DMS 273 (cell line): ENCODE data around the gene IL7R.

Source experiments
- DNase-seq: peaks from one replicate; lab custom pipeline; 2025; ENCODE audit not compliant: unreplicated experiment; lab: John Stamatoyannopoulos, UW

IL7R gene

DNA sequence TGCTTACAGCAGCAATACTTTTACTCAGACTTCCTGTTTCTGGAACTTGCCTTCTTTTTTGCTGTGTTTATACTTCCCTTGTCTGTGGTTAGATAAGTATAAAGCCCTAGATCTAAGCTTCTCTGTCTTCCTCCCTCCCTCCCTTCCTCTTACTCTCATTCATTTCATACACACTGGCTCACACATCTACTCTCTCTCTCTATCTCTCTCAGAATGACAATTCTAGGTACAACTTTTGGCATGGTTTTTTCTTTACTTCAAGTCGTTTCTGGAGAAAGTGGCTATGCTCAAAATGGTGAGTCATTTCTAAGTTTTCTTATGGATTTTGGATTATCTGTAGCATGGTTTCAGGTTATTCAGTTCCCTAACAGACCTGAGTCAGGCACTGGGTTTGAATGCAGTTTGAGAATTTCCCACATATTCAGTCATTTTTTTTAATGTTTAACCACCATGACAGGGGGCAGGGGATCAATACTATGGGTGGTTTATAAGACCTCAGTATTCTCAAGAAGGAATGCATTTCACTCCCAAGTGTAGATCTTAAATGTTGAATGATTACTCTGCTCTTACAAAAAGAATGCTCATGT is at the start of gene IL7R:
Gene IL7R (plus strand): TSS at position 127 of the 587 bp plus-strand sequence. CDS start 87 bp downstream, at position 214.
- DNase-seq = no peak

DNA sequence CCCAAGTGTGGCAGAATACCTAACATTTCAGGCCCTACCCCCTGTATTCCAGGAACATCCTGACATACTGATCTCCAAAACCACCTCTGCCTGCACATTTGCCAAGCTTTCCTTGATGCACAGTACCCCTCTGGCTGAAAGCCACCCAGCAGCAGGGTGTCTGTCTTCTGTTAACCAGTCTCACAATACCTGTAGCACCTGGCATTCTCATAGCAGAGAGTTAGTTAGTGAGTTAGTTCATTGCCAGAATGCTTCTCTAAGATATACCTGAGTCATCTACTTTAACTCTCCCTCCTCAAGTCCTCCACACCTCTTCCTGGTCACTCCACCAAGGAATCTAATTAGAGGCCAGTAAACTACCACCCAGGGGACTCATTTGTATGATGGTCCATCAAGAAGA is 46.1 kb upstream of the IL7R start:
- no peak for DNase-seq

DNA sequence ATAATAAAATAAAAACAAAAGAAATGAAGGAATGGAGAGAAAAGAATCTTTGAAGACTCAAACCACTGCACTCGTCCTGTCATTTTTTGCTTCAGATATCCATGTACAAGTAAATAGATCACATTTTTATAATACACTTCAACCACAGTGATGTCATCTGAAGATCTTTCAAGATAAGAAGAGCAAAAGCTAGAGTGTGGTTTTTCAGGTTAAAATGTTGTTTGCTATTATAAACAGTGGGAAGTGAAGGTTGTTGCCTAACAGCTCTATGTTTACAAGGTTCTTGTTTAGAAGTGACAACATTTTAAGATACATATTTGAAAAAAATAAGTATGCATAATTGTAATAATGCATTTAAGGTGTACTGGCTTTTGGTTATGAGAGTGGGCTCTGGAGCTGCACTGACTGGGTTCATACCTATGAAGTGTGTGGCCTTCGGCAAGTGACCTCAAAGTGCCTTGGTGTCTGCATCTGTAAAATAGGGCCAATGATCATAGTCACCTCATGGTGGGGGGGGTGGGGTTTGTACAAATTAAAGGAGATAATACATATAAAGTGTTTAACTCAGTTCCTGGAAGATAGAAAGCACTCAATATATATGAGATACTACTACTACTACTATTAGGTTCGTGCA is 45.5 kb upstream of the IL7R start:
- DNase-seq = no peak

- no peak for DNase-seq
These were observed 43.2 kb upstream of the IL7R start for GRCh38 chr5:35813521-35813920.

DNA sequence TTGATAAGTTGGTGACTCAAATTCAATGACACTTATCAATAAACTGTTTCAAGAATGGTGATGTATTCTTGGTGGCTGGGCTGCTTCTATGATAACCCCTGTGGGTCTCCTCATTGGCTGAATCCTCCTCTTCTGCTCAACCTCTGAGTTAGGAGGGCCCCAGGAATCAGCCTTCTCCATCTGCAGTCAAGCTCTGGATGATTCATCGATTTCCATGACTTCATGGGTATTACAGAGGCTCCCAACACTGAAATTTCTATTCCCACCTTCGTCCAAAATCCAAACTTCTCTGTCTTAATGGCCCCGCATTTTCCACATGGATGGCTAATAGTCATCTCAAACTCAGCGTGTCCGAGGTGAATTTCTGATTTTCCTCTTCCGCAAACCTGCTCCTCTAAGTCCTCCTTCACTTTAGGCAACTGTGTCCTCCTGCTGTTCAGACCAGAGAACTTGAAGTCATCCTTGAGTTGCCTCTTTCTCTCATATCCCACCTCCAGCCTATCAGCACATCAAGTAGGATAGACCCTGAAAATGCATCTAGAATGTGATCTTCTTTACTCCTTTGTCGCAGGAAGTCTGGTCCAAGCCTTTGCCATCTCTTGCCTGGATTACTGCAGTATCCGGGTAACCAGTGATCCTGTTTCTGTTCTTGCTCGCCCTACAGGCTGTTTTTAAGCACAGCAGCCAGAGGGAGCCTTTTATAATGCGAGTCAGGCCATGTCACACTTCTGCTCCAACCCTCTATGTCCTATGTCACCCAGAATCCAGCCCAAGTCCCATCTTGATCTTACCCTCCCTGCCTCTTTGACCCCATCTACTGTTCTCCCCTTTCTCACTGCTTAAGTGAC is 41.4 kb upstream of the IL7R start:
- peak; percentile 39 for DNase-seq

DNA sequence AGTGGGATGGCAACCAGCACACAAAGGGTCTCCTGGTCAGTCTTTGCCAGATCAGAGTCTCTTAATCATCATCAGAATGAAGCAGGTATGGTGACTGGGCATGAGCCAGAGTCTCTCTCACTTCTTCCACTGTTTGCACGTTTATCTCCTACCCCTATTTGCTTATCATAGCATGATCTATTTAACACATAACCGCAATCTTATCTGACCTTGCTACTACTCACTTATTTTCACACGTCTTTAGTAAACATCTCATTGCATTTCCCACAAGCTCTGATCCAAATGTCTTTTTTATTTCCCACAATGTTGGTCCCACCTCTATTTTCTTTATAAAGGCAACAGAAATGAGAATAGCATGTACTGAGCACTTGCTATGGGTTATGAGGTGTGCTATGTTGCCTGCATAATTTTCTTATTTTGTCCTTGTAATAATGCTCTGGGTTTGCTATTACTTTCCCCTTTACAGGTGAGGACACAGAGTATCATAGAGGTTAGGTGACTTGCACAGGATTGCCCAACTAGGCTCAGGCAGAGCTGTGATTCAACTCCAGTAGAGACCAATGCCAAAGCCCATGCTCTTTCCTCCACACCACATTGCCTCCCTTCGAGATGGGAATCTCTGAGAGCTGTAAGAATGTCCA is 39.7 kb upstream of the IL7R start:
- DNase-seq = no peak

DNA sequence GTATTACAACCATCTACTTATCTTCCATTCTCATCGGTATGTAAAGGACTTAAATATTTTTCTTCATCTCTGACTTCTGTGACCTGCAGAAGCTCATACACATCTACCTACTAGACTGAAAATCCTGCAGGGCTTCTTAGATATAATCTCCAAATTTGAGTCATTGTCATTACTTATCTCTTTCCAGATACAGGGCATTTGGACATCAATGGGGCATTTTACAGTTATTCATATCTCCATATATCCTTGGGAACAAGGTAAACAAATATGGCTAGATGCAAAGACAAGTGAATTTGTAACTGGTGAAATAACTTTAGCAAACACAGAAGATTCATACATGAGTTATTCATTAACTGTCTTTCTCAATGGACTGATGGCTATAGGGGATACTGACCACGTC is 37.7 kb upstream of the IL7R start:
- no peak for DNase-seq

DNA sequence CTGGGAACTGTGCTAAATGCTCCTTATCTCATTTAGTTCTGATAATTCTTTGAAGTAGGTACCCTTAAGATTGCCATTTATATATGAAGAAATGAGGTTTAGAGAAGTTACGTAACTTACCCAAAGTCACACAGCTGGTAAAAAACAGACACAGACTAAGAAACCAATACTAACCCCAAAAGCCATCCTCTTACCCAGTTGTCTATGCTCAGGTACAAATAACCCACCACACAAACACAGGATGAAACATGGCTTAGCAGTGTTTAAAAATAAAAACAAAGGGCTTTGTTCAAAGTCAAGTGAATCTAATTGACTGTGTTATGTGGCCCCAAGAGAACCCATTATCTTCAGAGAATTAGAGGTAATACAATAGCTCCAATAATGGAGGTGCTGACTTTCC is 37.0 kb upstream of the IL7R start:
- DNase-seq = no peak

DNA sequence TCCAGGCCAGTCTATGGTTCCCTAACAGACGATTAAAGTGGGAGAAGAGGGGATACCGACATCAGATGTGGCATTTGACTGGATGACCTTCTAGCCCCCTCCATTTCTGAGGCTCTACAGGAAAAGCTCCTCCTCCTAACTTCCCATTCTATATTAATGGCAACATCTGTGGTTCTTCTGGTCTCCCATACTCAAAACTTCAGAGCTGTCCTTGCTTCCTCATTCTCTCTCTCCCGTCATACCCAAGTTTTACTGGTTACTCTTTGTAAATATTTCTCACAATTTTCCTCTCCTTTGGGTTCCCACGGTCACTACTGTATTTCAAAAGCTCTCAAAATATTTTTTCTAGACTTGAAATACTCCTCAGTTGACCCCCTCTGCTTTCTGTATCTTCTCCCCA is 36.0 kb upstream of the IL7R start:
- DNase-seq = no peak

DNA sequence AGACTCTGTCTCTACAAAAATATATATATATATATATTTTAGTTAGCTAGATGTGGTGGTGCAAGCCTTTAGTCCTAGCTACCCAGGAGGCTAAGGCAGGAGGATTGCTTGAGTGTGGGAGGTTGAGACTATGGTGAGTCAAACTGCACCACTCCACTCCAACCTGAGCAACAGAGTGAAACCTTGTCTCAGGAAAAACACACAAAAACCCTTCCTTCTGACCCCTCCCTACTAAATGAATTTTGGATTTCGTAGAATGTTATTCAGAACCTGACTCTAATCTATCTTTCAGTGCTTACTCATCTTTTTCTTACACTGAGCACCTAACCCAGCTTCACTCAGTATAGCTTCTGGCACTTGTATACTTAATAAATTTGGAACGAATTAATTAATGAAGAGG is 35.2 kb upstream of the IL7R start:
- no peak for DNase-seq

DNA sequence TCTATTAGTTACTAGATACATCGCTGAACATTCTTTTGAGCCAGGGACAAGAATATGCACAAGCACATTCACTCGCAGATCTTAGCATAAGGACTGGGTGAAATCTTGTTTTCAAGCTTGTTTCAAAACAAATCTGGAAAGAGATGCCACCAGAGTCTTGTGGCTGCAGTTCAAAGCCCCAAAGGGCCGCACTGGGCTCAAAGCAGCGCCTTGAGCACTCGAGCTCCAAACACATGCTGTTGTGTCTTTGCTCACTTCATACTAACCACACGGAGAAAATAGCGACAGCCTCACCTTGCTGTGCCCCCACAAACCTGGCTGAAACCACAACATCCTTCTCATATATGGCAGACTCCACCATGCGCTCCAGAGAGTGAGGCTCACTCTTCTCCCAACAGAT is 34.2 kb upstream of the IL7R start:
- no peak for DNase-seq

- no peak for DNase-seq
These were observed 33.2 kb upstream of the IL7R start for GRCh38 chr5:35823347-35824098.

- no peak for DNase-seq
These were observed 30.6 kb upstream of the IL7R start for GRCh38 chr5:35826056-35826455.

GRCh38 chr5:35826554-35826953 is 30.1 kb upstream of the IL7R start:
- DNase-seq = no peak

DNA sequence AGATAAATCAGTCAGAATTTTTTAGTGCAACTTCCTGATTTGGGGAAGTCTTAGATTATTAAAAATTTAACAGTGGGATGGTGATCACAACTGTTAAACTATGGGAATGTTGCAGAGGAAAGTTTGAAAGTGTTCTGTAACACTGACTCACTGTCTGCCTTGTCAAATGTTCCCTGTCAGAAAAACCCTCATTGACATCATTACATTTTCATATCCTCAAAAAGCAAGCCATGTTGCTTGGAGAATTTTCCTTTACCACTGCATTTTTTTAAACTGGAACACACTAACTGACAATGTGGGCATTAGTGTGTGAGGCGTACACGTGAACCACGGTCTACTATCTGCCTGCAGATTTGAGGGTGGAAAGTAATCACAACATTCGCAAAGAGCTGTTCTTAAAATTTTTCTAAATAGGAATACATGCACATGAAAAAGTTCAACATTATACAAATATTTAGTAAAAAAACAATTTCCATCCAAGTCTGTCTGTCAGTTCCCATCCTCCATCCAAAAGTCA is 28.6 kb upstream of the IL7R start:
- DNase-seq = no peak

- DNase-seq = no peak
These were observed 26.1 kb upstream of the IL7R start for GRCh38 chr5:35830587-35830986.

DNA sequence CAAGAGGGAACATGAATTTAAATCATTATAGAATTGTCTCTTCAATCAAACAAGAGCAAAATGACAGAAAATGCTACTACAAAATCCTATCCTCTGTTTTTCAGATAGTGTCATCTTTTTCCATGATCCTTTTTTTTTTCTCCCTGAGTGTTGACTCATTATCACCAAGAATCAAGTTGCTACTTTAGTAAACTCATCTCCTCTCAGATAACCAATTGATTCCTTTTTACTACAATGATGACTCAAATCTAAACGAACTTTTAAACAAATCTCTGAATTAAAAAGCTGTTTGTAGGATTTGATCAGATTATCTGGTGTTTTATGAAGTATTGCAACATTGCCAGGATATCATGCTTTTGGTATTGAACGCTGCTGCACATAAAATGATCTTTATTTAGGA is 23.9 kb upstream of the IL7R start:
- no peak for DNase-seq

- no peak for DNase-seq
These were observed 23.5 kb upstream of the IL7R start for GRCh38 chr5:35833224-35833623.

DNA sequence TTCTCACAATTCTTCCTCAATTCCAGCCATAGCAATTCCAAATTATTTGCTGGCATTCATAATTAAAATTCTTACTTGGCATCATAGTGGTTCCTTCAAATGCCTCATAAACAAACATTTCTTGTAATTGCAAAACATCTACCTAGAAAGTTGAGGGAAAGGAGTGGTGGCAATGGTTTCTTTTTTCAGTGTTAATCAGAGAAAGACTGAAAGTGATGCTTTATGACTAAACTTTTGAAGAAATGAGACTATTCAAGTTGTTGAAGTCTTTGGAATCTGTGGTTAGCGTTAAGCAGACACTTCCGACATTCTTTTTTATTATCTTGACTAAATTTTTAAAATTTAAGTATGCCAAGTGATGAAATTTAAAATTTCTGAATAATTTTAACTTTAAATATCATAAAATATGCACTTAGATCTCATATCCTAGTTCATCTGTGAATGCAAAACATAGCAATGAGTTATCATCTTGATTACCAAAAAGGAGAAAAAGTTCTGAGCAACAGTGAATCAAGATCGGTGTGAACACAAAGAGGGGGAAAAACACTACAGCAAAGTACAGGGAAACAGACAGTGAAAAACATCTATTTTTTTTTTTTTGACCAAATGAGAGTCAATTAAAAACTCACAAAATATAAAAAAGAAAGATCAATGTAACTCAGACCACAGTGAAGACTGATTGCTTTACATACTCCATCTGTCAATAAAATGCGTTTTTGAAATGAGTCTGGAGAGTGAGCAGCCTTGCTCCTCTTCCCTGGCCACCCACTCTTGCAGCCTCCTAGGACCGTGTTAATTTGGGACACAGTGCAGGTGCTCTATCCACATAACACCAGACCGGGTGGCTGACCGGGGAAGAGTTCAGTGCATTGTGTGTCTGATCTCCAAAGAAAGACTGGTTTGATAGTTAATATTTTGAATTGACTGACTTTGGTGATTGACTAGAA is 20.6 kb upstream of the IL7R start:
- DNase-seq = no peak
